Duodenal mucosa (tissue), 2 donors: ENCODE measurements around the gene WNT7B.

Source experiments
- H3K27ac ChIP-seq: one replicate; pipeline ENCODE4 v1.7.0; 2013; ENCODE audit warnings: low read depth, low read length
- H3K27me3 ChIP-seq, 2 donors: one replicate each; pipeline ENCODE4 v1.7.0; 2013; ENCODE audit warnings: low read length in 2 of 2, control low read depth in 1 of 2; ENCODE audit not compliant: insufficient read depth in 2 of 2, control insufficient read depth in 1 of 2
- H3K36me3 ChIP-seq, 2 donors: one replicate each; pipeline ENCODE4 v1.7.0; 2013; ENCODE audit warnings: low read length in 2 of 2, control low read depth in 1 of 2; ENCODE audit not compliant: insufficient read depth in 2 of 2, control insufficient read depth in 1 of 2
- H3K4me1 ChIP-seq, 2 donors: one replicate each; pipeline ENCODE4 v1.7.0; 2013; ENCODE audit warnings: low read length in 2 of 2, control low read depth in 1 of 2; ENCODE audit not compliant: insufficient read depth in 2 of 2, control insufficient read depth in 1 of 2
- H3K4me3 ChIP-seq, 2 donors: one replicate each; pipeline ENCODE4 v1.7.0; 2013; ENCODE audit warnings: low read length in 2 of 2, low read depth in 1 of 2
- H3K9ac ChIP-seq, 2 donors: one replicate each; pipeline ENCODE4 v1.7.0; 2013; ENCODE audit warnings: low read length in 2 of 2, low read depth in 1 of 2
- H3K9me3 ChIP-seq, 2 donors: one replicate each; pipeline ENCODE4 v1.7.0; 2013; ENCODE audit warnings: low read length in 2 of 2, control low read depth in 1 of 2; ENCODE audit not compliant: control insufficient read depth in 1 of 2

The WNT7B gene

DNA sequence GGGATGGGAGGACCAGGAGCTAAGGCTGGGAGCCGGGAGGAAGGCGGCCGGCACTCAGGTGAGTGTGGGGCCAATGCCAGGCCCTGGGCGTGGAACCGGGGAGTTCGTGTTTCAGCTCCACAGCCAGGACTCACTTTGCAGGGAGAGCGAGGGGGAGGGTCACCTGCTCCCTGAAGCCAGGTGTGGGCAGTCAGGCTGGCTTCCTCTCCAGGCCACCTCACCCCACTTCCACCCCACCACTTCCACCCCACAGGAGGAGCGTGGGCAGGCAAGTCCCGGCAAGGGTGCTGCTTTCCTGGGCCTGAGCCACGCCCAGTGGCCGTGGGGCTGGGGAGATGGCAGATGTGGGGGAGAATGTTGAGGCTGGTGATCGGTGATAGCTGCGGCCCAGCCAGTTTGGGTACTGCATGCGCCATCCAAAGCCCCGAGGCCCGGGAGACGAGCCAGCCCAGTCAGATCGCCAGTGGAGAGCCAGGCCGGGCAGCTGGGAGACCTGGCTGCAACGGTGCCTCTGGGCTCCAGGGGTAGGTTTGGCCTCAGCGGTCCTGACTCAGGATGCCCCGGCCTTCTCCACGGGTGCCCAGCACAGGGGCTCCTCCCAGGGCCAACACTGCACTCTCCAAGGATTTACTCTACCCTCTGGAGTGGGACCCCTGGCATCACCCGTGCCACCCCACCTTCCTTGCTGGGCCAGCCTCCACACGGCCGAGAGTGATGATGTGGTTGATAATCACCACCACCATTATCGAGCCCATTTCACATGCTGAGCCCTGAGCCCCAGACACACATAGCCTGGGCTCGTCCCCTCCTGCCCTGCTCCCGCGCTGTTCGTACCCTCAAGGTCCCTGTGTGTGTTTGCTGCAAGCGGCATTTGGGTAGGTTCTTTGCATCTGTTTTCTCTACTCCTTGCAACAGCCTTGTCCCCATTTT is 93.8 kb downstream of the WNT7B start:
- H3K9me3 ChIP-seq = no peaks in the 10 kb centered on the region
- no peak overlapping the region for H3K27ac ChIP-seq
- H3K4me1 ChIP-seq = no peaks in the 10 kb centered on the region
- no peaks in the 10 kb centered on the region for H3K36me3 ChIP-seq
- H3K4me3 ChIP-seq = no peak overlapping the region
- peaks cover 31 to 45% of the 10 kb centered on the region in 2 donors for H3K27me3 ChIP-seq
- H3K9ac ChIP-seq = no peak overlapping the region

DNA sequence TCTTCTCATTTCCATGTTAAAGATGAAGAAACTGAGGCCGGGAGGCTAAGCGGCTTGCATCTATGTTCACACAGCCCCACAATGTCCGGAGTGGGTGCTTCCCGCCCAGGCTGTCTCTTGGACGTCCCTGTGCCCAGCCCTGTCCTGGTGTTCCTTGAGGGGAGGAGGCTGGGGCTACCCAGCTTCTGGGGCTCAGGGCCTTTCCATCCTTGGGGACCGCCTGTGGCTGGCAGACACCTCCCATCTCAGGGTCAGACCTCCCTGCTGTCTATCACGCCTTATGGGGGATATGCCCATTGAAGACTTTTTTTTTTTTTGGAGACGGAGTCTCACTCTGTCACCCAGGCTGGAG is 95.5 kb downstream of the WNT7B start:
- Histone ChIP-seq H3K9me3 (no peaks in the 10 kb centered on the region), H3K36me3 (no peaks in the 10 kb centered on the region), H3K9ac (no peak overlapping the region), H3K4me1 (no peaks in the 10 kb centered on the region), H3K27ac (no peak overlapping the region), H3K27me3 (peaks cover 38 to 55% of the 10 kb centered on the region in 2 donors), H3K4me3 (no peak overlapping the region)

DNA sequence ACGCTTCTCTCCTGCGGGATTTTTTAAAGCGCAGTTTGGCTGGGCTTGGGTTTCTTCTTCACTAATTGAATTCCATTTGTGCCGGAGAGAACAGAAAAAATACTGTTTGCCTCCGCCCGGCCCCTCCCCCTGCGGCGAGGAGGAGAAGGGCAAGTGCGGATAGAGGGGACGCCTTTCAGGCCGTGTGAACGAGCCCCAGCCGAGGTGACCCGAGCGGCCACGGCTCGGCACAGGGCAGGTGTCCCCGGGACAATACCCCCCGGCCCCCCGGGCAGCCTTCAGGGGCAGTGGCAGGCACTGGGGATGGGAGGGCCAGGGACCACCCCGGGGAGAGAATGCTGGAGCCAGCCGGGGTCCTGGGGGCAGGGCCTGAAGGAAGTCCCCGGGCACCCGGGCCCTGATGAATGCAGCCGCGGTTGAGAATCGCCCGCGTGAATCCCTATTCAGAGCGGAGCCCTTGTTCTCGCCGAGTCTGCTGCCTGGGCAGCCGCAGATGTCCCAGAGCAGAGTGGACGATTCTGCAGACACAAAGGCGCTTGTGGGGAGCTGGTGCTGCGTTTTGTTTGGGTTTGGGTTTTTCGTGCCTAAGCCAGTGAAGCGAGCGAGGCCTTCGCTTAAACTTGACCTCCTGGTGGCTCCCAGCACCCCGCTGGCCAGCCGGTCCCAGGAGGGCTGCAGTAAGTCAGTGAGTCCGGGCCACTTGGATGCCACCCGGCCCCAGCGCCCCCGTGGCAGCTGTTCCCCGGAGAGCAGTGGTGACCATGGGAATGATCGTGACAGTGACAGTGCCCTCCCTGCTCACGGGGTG is 96.0 kb downstream of the WNT7B start:
- Histone ChIP-seq H3K4me3 (no peak overlapping the region), H3K27me3 (peaks cover 38 to 55% of the 10 kb centered on the region in 2 donors), H3K9me3 (no peaks in the 10 kb centered on the region), H3K9ac (no peak overlapping the region), H3K36me3 (no peaks in the 10 kb centered on the region), H3K27ac (no peak overlapping the region), H3K4me1 (no peaks in the 10 kb centered on the region)

DNA sequence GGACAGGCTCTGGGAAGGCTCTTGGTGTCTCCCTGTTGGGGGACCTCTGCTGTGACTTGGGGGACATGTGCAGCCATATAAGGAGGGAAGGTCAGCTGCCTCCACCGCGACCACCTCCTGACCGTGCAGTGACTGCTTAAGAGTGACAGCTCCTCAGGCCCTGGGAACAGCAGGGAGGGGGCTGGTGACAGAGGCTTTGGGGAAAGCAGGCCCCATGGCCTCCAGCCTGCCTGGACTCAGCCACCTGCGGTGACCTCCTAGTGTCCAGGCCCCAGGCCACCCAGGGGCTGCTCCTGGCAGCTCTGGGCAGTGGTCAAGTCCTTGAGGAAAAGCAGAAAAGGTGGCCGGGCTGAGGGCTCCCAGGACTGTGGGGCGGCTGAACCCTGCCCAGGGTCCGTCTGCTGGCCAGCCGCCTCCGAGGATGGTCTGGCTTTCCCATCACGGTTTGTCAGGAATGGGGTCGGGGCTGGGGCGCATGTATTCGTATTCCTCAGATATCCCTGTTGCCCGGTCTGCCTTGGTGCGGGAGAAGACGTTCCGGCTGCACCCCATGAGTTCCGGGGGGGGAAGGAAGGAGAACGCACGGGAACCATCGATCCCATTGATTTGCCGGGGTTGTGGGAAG is 96.8 kb downstream of the WNT7B start:
- no peak overlapping the region for H3K27ac ChIP-seq
- peaks cover 38 to 55% of the 10 kb centered on the region in 2 donors for H3K27me3 ChIP-seq
- H3K36me3 ChIP-seq = no peaks in the 10 kb centered on the region
- H3K9me3 ChIP-seq = no peaks in the 10 kb centered on the region
- no peaks in the 10 kb centered on the region for H3K4me1 ChIP-seq
- no peak overlapping the region for H3K9ac ChIP-seq
- no peak overlapping the region for H3K4me3 ChIP-seq

DNA sequence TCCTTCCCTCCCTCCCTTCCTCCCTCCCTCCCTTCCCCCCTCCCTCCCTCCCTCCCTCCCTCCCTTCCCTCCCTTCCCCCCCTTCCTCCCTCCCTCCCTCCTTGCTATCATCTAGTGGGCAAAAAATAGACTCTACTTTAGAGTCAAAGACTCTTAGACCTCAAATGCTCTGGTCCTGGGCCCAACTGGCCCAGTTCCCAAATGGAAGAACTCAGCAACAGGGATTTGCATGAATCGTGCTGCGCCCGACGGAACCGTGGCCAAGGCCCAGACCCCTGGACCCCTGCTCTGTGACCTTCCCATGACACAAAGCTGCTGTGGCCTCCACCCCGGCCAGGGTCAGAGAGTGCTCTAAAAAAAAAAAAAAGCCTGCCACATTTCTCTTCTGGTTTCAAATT is 97.4 kb downstream of the WNT7B start:
- Histone ChIP-seq H3K36me3 (no peaks in the 10 kb centered on the region), H3K9ac (no peak overlapping the region), H3K27me3 (peaks cover 38 to 55% of the 10 kb centered on the region in 2 donors), H3K9me3 (no peaks in the 10 kb centered on the region), H3K4me3 (no peak overlapping the region), H3K4me1 (no peaks in the 10 kb centered on the region), H3K27ac (no peak overlapping the region)

DNA sequence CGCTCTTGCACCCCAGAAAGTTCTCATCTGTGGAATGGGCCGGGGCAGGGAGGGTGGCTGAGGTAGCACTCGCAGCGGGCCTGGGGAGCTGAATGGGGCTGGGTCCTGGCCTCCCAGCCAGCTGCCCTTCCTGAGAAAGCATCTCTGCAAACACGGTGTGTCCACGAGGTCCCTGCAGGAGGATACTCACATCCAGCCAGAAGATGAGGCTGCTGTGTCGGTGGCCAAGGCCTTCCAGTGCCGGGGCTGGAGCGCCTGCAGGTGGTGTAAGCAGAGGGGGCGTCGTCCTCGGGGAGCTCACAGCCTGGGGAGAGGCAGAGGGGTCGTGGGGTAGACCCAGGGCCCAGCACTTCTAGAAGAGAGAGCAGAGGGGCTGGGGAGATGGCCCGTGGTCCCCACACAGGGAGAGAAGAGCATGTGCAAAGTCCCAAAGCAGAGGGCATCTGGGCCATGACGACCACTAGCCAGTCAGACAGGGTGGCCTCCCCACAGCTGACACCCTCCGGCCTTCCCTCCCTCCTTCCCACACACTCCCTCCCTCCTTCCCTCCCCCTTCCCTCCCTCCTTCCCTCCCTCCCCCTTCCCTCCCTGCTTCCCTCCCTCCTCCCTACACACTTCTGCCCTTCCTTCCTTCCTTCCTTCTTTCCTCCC is 97.9 kb downstream of the WNT7B start:
- Histone ChIP-seq H3K4me1 (no peaks in the 10 kb centered on the region), H3K27me3 (peaks cover 38 to 55% of the 10 kb centered on the region in 2 donors), H3K27ac (no peak overlapping the region), H3K4me3 (no peak overlapping the region), H3K9me3 (no peaks in the 10 kb centered on the region), H3K9ac (no peak overlapping the region), H3K36me3 (no peaks in the 10 kb centered on the region)

DNA sequence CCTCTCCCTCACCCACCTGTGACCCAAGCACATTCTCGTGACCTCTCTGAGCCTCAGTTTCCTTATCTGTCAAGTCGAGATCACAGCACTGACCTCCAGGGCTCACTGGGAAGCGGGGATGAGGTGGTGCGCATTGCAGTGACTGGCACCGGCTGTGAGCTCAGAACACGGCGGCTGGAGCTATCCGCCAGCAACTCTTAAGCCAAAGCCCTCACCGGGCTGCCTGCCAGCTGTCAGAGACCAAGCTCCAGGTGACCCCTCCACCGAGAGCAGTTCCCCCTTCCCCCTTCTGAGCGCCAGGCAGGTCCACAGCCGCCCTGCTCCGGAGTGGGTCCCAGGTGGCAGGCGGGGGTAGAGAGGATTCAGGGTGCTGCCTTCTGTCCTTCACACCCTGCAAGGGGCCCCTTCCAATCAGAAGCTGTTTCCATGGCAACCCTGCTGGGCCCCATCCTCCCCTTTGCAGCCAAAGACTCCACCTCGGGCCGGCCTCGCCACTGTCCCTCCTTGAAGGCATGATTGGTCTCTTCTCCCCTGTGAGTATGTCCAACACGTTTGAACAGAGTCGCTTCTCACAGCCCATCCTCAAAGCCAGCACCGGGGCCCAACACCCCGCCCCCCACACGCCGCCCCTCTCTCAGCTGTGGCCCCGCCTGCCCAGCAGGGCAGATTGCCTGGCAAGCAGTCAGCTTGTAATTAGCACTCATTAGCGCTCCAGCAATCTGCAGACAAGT is 98.7 kb downstream of the WNT7B start:
- Histone ChIP-seq H3K9me3 (no peaks in the 10 kb centered on the region), H3K4me1 (no peaks in the 10 kb centered on the region), H3K27me3 (peaks cover 38 to 50% of the 10 kb centered on the region in 2 donors), H3K27ac (no peak overlapping the region), H3K4me3 (no peak overlapping the region), H3K9ac (no peak overlapping the region), H3K36me3 (no peaks in the 10 kb centered on the region)

DNA sequence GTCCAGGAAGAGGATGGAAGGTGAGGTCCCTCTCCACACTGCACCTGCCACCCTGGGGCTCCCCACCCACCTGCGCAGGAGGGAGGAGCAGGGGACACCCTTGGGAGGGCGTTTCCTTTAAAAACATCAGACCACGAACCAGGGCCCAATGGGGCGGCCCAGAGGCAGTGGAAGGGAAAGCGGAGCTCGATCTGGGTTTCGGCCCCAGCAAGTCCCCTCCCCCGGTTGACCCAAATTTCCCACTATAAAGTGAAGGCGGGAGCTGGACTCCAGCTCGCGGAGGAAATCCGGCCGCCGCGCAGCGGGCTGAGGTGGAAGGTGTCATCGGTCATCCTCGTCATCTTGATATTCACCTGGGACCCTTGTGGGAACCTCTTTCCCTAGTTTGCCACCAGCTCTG is 99.3 kb downstream of the WNT7B start:
- Histone ChIP-seq H3K9me3 (peaks cover 0 to under 1% of the 10 kb centered on the region in 2 donors), H3K27me3 (peaks cover 38 to 47% of the 10 kb centered on the region in 2 donors), H3K36me3 (no peaks in the 10 kb centered on the region), H3K9ac (no peak overlapping the region), H3K4me3 (no peak overlapping the region), H3K4me1 (no peaks in the 10 kb centered on the region), H3K27ac (no peak overlapping the region)

DNA sequence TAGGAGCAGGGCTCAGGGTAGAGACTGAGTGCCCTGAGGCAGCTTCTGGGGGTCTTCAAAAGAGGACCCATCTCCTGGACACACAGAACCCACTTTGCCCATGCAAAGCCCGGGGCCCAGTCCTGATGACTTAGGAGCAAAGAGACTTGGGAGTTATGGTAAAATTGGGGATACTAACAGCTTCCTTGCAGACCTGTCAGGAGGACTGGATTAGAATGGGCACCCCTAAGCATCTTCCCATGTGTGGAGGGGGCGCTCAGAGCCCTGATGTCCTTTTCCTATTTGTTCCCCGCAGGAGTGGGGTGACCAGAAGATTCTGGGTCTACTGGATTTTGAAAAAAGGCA is 100.0 kb downstream of the WNT7B start:
- Histone ChIP-seq H3K9me3 (peaks cover 0 to 4% of the 10 kb centered on the region in 2 donors), H3K9ac (no peak overlapping the region), H3K27me3 (peaks cover 38 to 40% of the 10 kb centered on the region in 2 donors), H3K27ac (no peak overlapping the region), H3K4me1 (no peaks in the 10 kb centered on the region), H3K4me3 (no peak overlapping the region), H3K36me3 (no peaks in the 10 kb centered on the region)
